Natural killer cell (primary cell): ENCODE data around the gene FAIM2. TPM values are rescaled to one million over a fixed set of nuclear protein-coding genes. Genes with fewer than 3 reads are reported as not detected.

Source experiments
- ATAC-seq, 3 donors: fragments of 150-1000 bp in 2 of 3; fragments of 200-7000 bp in 1 of 3; cut with Tn5 transposase; 1 replicate in 1 of 3; 2 replicates in 2 of 3; pipeline ENCODE4 v1.10.0; 2021; ENCODE audit warnings: mild to moderate bottlenecking in 2 of 3, moderate library complexity in 2 of 3
- DNase-seq, 2 donors: peaks; one replicate each; pipeline versions ENCODE4 v3.0.0 to v3.0.0-alpha.2; 2013 to 2021; ENCODE audit warnings: mixed read lengths in 1 of 2
- H3K27ac ChIP-seq: one replicate; pipeline ENCODE4 v1.5.1; 2013; ENCODE audit warnings: mild to moderate bottlenecking, low read length
- H3K27me3 ChIP-seq: one replicate; pipeline ENCODE4 v1.6.1; 2013; ENCODE audit warnings: low read length; ENCODE audit not compliant: control insufficient read depth, insufficient read depth
- H3K36me3 ChIP-seq: one replicate; pipeline ENCODE4 v1.6.1; 2013; ENCODE audit warnings: low read length; ENCODE audit not compliant: control insufficient read depth, insufficient read depth
- H3K4me1 ChIP-seq: one replicate; pipeline ENCODE4 v1.6.1; 2013; ENCODE audit warnings: low read length; ENCODE audit not compliant: control insufficient read depth, insufficient read depth
- H3K4me3 ChIP-seq: one replicate; pipeline ENCODE4 v1.5.1; 2013; ENCODE audit warnings: low read length
- H3K9me3 ChIP-seq: one replicate; pipeline ENCODE4 v1.6.1; 2013; ENCODE audit warnings: low read length; ENCODE audit not compliant: control insufficient read depth, insufficient read depth
- H3K27ac Mint-ChIP-seq, 2 donors: one replicate each; pipeline ENCODE4 v1.8.0; 2022; ENCODE audit warnings: mild to moderate bottlenecking in 2 of 2, mixed read lengths in 2 of 2, moderate library complexity in 1 of 2
- H3K27me3 Mint-ChIP-seq, 2 donors: one replicate each; pipeline ENCODE4 v1.8.0; 2022; ENCODE audit warnings: low read depth in 2 of 2, mixed read lengths in 2 of 2
- H3K36me3 Mint-ChIP-seq: one replicate; pipeline ENCODE4 v1.8.0; 2022; ENCODE audit warnings: mixed read lengths
- H3K4me1 Mint-ChIP-seq, 2 donors: one replicate each; pipeline ENCODE4 v1.8.0; 2022; ENCODE audit warnings: mixed read lengths in 2 of 2
- H3K4me3 Mint-ChIP-seq: one replicate; pipeline ENCODE4 v1.8.0; 2022; ENCODE audit warnings: mild to moderate bottlenecking, moderate library complexity, mixed read lengths
- H3K9me3 Mint-ChIP-seq, 2 donors: one replicate each; pipeline ENCODE4 v1.8.0; 2022; ENCODE audit warnings: mixed read lengths in 2 of 2
- CTCF ChIP-seq: fragments of 200-600 bp; IDR thresholded peaks from one replicate; pipeline ENCODE4 v1.8.0; 2022; ENCODE audit warnings: antibody characterized with exemption
- WGBS: methylation state at CpG from one replicate; pipeline ENCODE4 v1.1.7; 2013; ENCODE audit warnings: missing lambda C conversion rate; ENCODE audit not compliant: insufficient coverage; 5-methylcytosine and 5-hydroxymethylcytosine counted together
- intact Hi-C: fragments of 100-400 bp; cut with micrococcal nuclease; formaldehyde crosslinking; loops from one replicate; pipeline ENCODE4 v1.14.2; 2022
- total RNA-seq, 4 donors: library from RNA; stranded (reverse); fragments of 120-200 nt in 1 of 4; gene quantifications; one replicate each; pipeline versions ENCODE4 v1.2.3 to v1.2.4, GENCODE V29; 2013 to 2022

FAIM2 gene
- total RNA-seq, 3 donors from 2014 or later (not counting 1 experiment from before 2014, with no cell fraction given): 0.09 to 0.57 TPM; not detected in 1

- ATAC-seq (no peak), DNase-seq (no peak)
- no peak for TF ChIP-seq CTCF
- Histone ChIP-seq H3K9me3 (no peaks in the 10 kb centered on the region), H3K4me1 (peaks cover 14% of the 10 kb centered on the region), H3K4me3 (no peak overlapping the region), H3K27ac (no peak overlapping the region), H3K27me3 (no peaks in the 10 kb centered on the region), H3K36me3 (no peaks in the 10 kb centered on the region)
- Mint-ChIP-seq H3K36me3 (no peaks in the 10 kb centered on the region), H3K27ac (no peak overlapping the region), H3K4me1 (peaks cover 8 to 18% of the 10 kb centered on the region in 2 donors), H3K27me3 (peaks cover 0 to 18% of the 10 kb centered on the region in 2 donors), H3K9me3 (no peaks in the 10 kb centered on the region), H3K4me3 (no peak overlapping the region)
- 72% methylated on average over 4 of the region's 6 CpGs for WGBS
- intact Hi-C loops: no loop called here
Observed at GRCh38 chr12:49900371-49900770, 3.3 kb downstream of the FAIM2 start.

GRCh38 chr12:49899921-49900320, 3.8 kb downstream of the FAIM2 start:
- no peak for TF ChIP-seq CTCF
- intact Hi-C loops: no loop called here
- no peaks in the 10 kb centered on the region for H3K9me3 Mint-ChIP-seq
- peaks cover 14% of the 10 kb centered on the region for H3K4me1 ChIP-seq
- H3K36me3 ChIP-seq: no peaks in the 10 kb centered on the region
- H3K9me3 ChIP-seq: no peaks in the 10 kb centered on the region
- H3K4me1 Mint-ChIP-seq: peaks cover 8 to 18% of the 10 kb centered on the region in 2 donors
- ATAC-seq (no peak), DNase-seq (no peak)
- WGBS: 73% methylated on average over 2 of the region's 7 CpGs
- no peak overlapping the region for H3K4me3 ChIP-seq
- H3K27me3 ChIP-seq: no peaks in the 10 kb centered on the region
- no peak overlapping the region for H3K27ac Mint-ChIP-seq
- H3K27ac ChIP-seq: no peak overlapping the region
- peaks cover 0 to 18% of the 10 kb centered on the region in 2 donors for H3K27me3 Mint-ChIP-seq
- H3K4me3 Mint-ChIP-seq: no peak overlapping the region
- no peaks in the 10 kb centered on the region for H3K36me3 Mint-ChIP-seq

GRCh38 chr12:49899286-49899843, 4.3 kb downstream of the FAIM2 start:
- Mint-ChIP-seq H3K36me3 (no peaks in the 10 kb centered on the region), H3K4me3 (no peak overlapping the region), H3K27me3 (peaks cover 0 to 14% of the 10 kb centered on the region in 2 donors), H3K27ac (no peak overlapping the region), H3K4me1 (peaks cover 4 to 13% of the 10 kb centered on the region in 2 donors), H3K9me3 (no peaks in the 10 kb centered on the region)
- intact Hi-C loops: no loop called here
- no peak for ATAC-seq
- no peak for TF ChIP-seq CTCF
- no peak for DNase-seq
- no peak overlapping the region for H3K4me3 ChIP-seq
- peaks cover 10% of the 10 kb centered on the region for H3K4me1 ChIP-seq
- no peak overlapping the region for H3K27ac ChIP-seq
- WGBS: 93% methylated on average over 8 of the region's 9 CpGs
- H3K36me3 ChIP-seq: no peaks in the 10 kb centered on the region
- no peaks in the 10 kb centered on the region for H3K27me3 ChIP-seq
- no peaks in the 10 kb centered on the region for H3K9me3 ChIP-seq

GRCh38 chr12:49897276-49897675, 6.4 kb downstream of the FAIM2 start:
- WGBS: 94% methylated on average over 4 of the region's 4 CpGs
- H3K27ac ChIP-seq: no peak overlapping the region
- Mint-ChIP-seq H3K36me3 (no peaks in the 10 kb centered on the region), H3K9me3 (no peaks in the 10 kb centered on the region), H3K4me3 (no peak overlapping the region), H3K27ac (no peak overlapping the region), H3K27me3 (peaks cover 6 to 18% of the 10 kb centered on the region in 2 donors), H3K4me1 (no peaks in the 10 kb centered on the region)
- H3K27me3 ChIP-seq: no peaks in the 10 kb centered on the region
- H3K36me3 ChIP-seq: no peaks in the 10 kb centered on the region
- no peak for ATAC-seq
- no peak for TF ChIP-seq CTCF
- DNase-seq: no peak
- no peak overlapping the region for H3K4me3 ChIP-seq
- intact Hi-C loops: no loop called here
- H3K4me1 ChIP-seq: no peaks in the 10 kb centered on the region
- H3K9me3 ChIP-seq: no peaks in the 10 kb centered on the region
